NT2/D1 (cell line): ENCODE data around the gene SOX4.

ENCODE experiments used
- SUZ12 ChIP-seq: IDR thresholded peaks from 2 replicates; pipeline ENCODE4 v1.6.1; 2011; ENCODE audit not compliant: insufficient read length, insufficient read depth; ENCODE audit errors: extremely low read depth
- YY1 ChIP-seq: IDR thresholded peaks from 2 replicates; pipeline ENCODE4 v1.6.1; 2011; ENCODE audit not compliant: insufficient read length, insufficient read depth
- ZNF274 ChIP-seq: IDR thresholded peaks from 2 replicates; pipeline ENCODE4 v1.6.1; 2011; ENCODE audit warnings: mild to moderate bottlenecking, low read depth, low read length

DNA sequence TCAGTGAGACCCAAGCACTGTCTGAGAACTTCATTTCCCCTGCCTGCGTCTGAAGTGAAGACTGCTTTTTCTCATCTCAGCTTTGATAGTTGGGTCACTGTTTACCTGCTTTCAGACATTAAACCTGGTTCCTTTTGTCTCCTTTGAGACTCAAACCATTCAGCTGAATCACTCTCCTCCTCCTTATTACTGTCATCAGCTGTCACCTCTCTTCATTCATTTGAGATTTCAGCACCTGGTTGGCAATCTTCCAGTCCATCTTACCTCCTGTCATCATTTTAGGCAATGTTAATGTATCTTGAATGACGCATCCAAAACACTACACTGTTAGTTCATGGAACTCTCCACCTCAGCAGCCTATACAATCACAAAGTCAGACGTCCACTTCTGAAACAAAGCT lies 34.3 kb upstream of the SOX4 start:
- TF ChIP-seq YY1, result no peak
- TF ChIP-seq SUZ12, result no peak
- no peak for TF ChIP-seq ZNF274
